Panc1 (cell line): ENCODE measurements around the gene AJUBA. TPM values are rescaled to one million over a fixed set of nuclear protein-coding genes. Genes with fewer than 3 reads are reported as not detected.

Experiments
- ATAC-seq: fragments of 200-7000 bp; cut with Tn5 transposase; 2 replicates; pipeline ENCODE4 v1.9.1; 2020; ENCODE audit warnings: mild to moderate bottlenecking, moderate library complexity
- BruUV-seq: library from RNA; stranded (reverse); fragments of 400-500 nt; replicated peaks from 2 replicates; lab custom pipeline; 2021; lab: Mats Ljungman, UMichigan
- CTCF ChIA-PET: fragments of 300-600 bp; sonication (Branson Sonifier 250); formaldehyde crosslinking; loops from one replicate; lab custom pipeline; 2022; ENCODE audit warnings: antibody characterized with exemption; lab: Charles Lee
- POLR2A ChIA-PET: fragments of 300-600 bp; sonication (Branson Sonifier 250); formaldehyde crosslinking; loops from one replicate; lab custom pipeline; 2022; ENCODE audit warnings: antibody characterized with exemption; lab: Charles Lee
- DNase-seq: peaks from one replicate; pipeline ENCODE4 v3.0.0-alpha.2; 2010; ENCODE audit warnings: low read depth, low spot score
- H3K27ac ChIP-seq: 2 replicates; pipeline ENCODE4 v1.5.1; 2011; ENCODE audit warnings: mild to moderate bottlenecking, low read length, inconsistent platforms
- H3K27me3 ChIP-seq: fragments of 200-500 bp; sonication (Bioruptor generic); 2 replicates; pipeline ENCODE4 v1.6.0; 2014; ENCODE audit warnings: low read length, inconsistent platforms; ENCODE audit not compliant: control insufficient read depth, insufficient read depth
- H3K36me3 ChIP-seq: fragments of 200-500 bp; sonication (Bioruptor generic); 2 replicates; pipeline ENCODE4 v1.5.1; 2014; ENCODE audit warnings: inconsistent platforms, mild to moderate bottlenecking, low read length, moderate library complexity; ENCODE audit not compliant: control insufficient read depth, insufficient read depth
- H3K4me1 ChIP-seq: 2 replicates; pipeline ENCODE4 v1.5.1; 2011; ENCODE audit warnings: inconsistent platforms, mild to moderate bottlenecking, low read length, moderate library complexity; ENCODE audit not compliant: control insufficient read depth, insufficient read depth
- H3K4me3 ChIP-seq, 2 experiments: 2 replicates each; pipeline ENCODE4 v1.5.1; 2011 to 2012; ENCODE audit warnings: low read depth in 2 of 2, low read length in 2 of 2, mild to moderate bottlenecking in 2 of 2, inconsistent platforms in 1 of 2, moderate library complexity in 1 of 2
- H3K9me3 ChIP-seq: fragments of 200-500 bp; sonication (Bioruptor generic); 2 replicates; pipeline ENCODE4 v1.5.1; 2014; ENCODE audit warnings: low read depth, mild to moderate bottlenecking, inconsistent platforms, low read length, moderate library complexity; ENCODE audit not compliant: control insufficient read depth, insufficient read depth
- CTCF ChIP-seq: fragments of 450-650 bp; IDR thresholded peaks from 2 replicates; pipeline ENCODE4 v1.5.1; 2017; ENCODE audit warnings: mild to moderate bottlenecking
- POLR2AphosphoS5 ChIP-seq: IDR thresholded peaks from 2 replicates; pipeline ENCODE4 v1.6.1; 2012; ENCODE audit warnings: mild to moderate bottlenecking, low read depth, low read length, moderate library complexity
- REST ChIP-seq, 2 experiments: IDR thresholded peaks; 2 replicates each; pipeline ENCODE4 v1.6.1; 2011 to 2012; ENCODE audit warnings: low read depth in 2 of 2, control low read depth in 1 of 2, low read length in 1 of 2, mild to moderate bottlenecking in 1 of 2, moderate library complexity in 1 of 2; ENCODE audit not compliant: insufficient read depth in 1 of 2
- SIN3A ChIP-seq: IDR thresholded peaks from 2 replicates; pipeline ENCODE4 v1.6.1; 2012; ENCODE audit warnings: low read depth, mild to moderate bottlenecking, low read length, moderate library complexity, borderline replicate concordance; ENCODE audit not compliant: insufficient read depth
- TCF7L2 ChIP-seq: IDR thresholded peaks from 2 replicates; pipeline ENCODE4 v1.6.1; 2011; ENCODE audit warnings: mild to moderate bottlenecking, low read depth, low read length, inconsistent platforms
- in situ Hi-C: cut with HindIII; loops from 2 replicates; pipeline ENCODE4 v1.10.0; 2016; ENCODE audit warnings: low sequenced_read_pairs, low pct_unique_long_range_greater_than_20kb
- intact Hi-C: fragments of 100-400 bp; cut with micrococcal nuclease; formaldehyde crosslinking; loops from one replicate; pipeline ENCODE4 v1.10.0; 2022; ENCODE audit not compliant: unreplicated experiment
- total RNA-seq: library from RNA; stranded (reverse); gene quantifications from one replicate; pipeline ENCODE4 v1.2.1, GENCODE V29; 2021; ENCODE audit not compliant: unreplicated experiment

AJUBA gene
- total RNA-seq, 1 experiment from 2014 or later: 50.2 TPM

- intact Hi-C loops (no loop called here), in situ Hi-C loops (no loop called here)
- ATAC-seq: no peak
- Histone ChIP-seq H3K36me3 (no peaks in the 10 kb centered on the region), H3K4me3 (no peak overlapping the region), H3K4me1 (peaks cover 5% of the 10 kb centered on the region; the same call in 1 of the 2 replicates), H3K27ac (no peak overlapping the region), H3K9me3 (no peaks in the 10 kb centered on the region), H3K27me3 (no peaks in the 10 kb centered on the region)
- DNase-seq: no peak
- TF ChIP-seq CTCF: no peak
- TF ChIP-seq TCF7L2: no peak
- TF ChIP-seq SIN3A: no peak
- no peak for TF ChIP-seq REST (IDR thresholded peaks at IDR 0.05; ENCODE audit: insufficient read depth in 1 of 2, low read depth in 2 of 2, low read length in 1 of 2)
- TF ChIP-seq POLR2AphosphoS5: no peak
- ChIA-PET CTCF (interaction anchor here (0.5 kb wide), 1 partner anchor 18 kb away, joined by 7 read pairs; no protein-coding TSS in a partner anchor), POLR2A (interaction anchor here (0.6 kb wide), 1 partner anchor 76 kb away, joined by 9 read pairs; no protein-coding TSS in a partner anchor)
- no TSS peak for BruUV-seq
Measured at GRCh38 chr14:22995889-22996625, 13.7 kb upstream of the AJUBA start.

- peak; percentile 91 for ATAC-seq
- no peak for DNase-seq
- H3K27ac ChIP-seq: no peak overlapping the region
- H3K27me3 ChIP-seq: no peaks in the 10 kb centered on the region
- H3K9me3 ChIP-seq: no peaks in the 10 kb centered on the region
- POLR2A ChIA-PET: interaction anchor here (0.6 to 0.7 kb wide), 2 partner anchors 13 to 33 kb away, joined by 4 to 13 read pairs; no protein-coding TSS in a partner anchor
- no peaks in the 10 kb centered on the region for H3K36me3 ChIP-seq
- no peak overlapping the region for H3K4me3 ChIP-seq
- in situ Hi-C loops: no loop called here
- intact Hi-C loops: no loop called here
- BruUV-seq: no TSS peak
- peaks cover 5% of the 10 kb centered on the region; the same call in 1 of the 2 replicates for H3K4me1 ChIP-seq
- CTCF ChIA-PET: interaction anchor here (0.6 to 1.5 kb wide), 14 partner anchors 8 to 178 kb away, joined by 3 to 15 read pairs (median 4); partner anchors contain the start of genes AJUBA and CDH24
- TF ChIP-seq CTCF (peak; percentile 80), REST (IDR thresholded peaks at IDR 0.05; ENCODE audit: insufficient read depth in 1 of 2, low read depth in 2 of 2, low read length in 1 of 2) (no peak), SIN3A (no peak)
Measured at GRCh38 chr14:22994762-22995275, 12.5 kb upstream of the AJUBA start.
